ENCODE measurements around the gene GADD45A.
"Not testable (repeated sequence)": the region's sequence is repeated elsewhere in the genome, so short reads cannot be mapped to it uniquely, and the experiment has no call there.

GADD45A gene

DNA sequence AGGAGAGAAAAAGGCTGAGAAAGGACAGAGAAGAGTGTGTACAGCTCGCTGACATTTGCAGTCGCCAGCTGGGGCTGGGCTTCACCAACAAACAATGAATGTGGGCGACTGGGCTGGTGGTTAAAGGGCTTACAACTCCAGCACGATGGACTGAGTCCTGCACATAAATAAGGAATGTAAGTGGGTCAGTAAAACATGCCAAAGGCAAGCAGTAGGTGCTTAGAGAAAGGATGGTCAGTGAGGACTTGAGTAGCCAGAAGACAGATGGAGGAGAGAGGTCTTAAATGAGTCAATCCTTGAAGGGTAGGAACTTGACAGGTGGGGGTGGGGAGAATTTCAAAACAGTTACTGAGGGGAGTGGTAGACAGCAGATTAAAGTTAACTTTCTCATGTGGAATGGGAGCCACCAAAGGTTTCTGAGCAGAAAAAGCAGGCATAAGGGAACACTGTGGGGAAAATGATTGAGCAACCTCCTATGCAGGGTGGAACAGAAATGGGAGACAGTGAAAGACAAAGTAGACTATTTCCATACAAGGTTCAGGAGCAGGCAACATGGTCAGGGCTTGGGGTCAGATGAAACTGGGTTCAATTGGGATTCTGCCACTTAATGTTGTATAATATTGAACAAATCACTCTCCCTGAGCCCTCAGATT is 37.4 kb downstream of the GADD45A start:
- no peak for DNase-seq

DNA sequence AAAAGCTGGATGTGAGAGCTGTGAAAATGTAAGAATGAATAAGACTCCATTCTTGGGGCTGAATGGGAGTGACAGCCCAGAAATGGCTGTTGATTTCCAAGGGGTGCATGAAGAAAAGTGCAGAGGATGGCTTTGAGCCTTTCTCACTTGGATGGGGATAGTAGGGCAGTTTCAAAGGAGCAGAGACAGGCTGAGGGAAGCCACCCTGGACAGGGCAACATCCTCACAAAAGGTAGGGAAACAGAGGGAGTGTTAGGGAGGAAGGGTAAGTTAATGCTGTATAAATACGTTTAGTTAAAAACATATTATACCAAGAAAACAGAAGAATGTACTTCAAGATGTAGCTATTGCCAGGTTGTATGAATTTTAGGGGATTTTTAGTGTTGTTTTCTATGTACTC is 38.1 kb downstream of the GADD45A start:
- no peak for DNase-seq

DNA sequence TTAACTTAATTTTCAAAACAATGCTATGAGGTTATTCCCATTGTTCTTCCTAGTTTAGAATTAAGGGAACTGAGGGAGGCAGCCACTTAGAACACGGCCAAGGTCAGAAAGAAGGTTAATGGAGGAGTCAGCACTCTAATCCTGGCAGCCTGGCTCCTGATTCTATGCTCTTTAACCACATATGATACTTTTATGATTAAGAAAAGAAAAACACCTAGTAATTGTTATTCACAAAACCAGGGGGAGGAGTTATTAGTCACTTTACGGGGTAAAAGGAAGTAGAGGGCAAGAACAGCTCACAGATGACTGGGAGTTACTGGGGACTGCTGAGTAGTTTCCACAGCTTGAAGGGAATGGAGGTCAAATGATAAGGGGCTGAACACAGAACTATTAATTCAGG is 38.6 kb downstream of the GADD45A start:
- no peak for DNase-seq

DNA sequence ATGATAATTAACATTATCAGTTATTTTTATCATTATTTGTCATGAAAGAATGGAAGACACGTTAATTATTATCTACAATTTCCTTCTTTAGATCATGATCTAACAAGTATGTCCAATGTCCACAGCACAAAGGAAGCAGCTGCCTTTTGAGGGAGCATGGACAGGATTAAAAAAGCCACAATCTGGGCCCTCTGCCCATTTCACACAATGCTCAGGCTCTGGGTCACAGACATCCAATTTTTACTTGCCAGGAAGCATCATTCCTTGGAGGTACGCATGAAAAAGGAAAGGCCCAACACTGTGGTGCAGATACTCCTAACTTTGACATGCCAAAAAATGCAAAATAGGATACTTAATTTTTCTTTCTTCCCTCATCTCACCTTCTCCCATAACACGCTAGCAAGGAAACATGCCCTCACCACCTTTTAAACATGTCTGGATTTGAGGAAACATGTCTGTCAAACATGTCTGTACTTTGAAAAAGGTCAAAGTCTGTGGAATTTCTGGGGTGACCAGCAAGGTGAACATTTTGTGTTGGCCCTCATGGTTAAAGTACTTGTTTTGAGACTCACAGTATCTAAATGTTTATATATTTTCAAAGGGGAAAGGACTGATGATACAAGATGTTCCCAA is 40.0 kb downstream of the GADD45A start:
- DNase-seq: no peak

GRCh38 chr1:67726224-67726623 is 41.2 kb downstream of the GADD45A start:
- no peak for DNase-seq

DNA sequence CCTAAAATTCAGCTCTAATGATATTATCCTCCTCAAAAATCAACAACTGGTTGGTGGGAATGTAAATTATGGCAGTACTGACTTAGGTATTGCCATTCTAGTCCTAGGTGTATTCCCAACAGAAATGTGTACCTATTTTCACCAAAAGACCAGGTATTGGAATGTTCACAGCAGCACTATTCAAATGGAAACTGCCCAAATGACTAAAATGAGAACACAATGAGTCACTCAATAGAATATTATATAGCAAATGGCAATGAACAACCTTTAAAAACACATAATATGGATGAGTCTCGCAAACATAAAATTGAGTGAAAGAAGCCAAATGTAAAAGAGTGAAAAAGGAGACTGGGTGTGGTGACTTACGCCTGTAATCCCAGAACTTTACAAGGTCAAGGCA is 44.9 kb downstream of the GADD45A start:
- no peak for DNase-seq

DNA sequence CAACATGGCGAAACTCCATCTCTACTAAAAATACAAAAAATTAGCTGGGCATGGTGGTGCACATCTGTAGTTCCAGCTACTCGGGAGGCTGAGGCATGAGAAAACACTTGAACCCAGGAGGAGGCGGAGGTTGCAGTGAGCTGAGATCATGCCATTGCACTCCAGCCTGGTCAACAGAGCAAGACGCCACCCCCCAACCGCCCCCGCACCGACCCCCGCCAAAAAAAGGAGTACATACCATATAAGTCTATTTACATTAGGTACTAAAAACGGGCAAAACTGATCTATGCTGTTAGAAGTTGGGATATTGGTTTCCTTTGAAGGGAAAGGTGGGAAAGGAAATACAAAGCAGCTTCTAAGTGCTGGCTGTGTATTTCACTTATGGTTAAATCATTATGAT is 45.3 kb downstream of the GADD45A start:
- DNase-seq: not testable (repeated sequence)

DNA sequence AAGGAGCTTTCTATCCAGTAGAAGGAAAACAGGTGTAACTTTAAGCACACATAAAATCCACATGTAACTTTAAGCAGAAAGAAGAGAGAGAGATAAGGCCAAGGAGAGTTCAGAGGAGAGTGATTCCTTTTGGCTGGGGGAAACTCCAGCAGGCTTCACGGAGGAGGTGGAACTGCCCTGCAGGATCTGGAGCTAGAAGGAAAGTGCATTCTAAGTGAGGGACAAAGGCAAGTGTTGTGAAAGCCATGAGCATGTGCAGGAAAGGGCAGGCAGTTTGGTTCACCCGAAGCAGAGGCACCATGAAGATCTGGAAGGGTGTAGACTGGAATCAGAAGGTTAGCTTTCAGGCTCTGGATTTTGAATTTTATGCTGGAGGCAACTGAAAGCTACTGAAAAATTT is 46.3 kb downstream of the GADD45A start:
- no peak for DNase-seq

DNA sequence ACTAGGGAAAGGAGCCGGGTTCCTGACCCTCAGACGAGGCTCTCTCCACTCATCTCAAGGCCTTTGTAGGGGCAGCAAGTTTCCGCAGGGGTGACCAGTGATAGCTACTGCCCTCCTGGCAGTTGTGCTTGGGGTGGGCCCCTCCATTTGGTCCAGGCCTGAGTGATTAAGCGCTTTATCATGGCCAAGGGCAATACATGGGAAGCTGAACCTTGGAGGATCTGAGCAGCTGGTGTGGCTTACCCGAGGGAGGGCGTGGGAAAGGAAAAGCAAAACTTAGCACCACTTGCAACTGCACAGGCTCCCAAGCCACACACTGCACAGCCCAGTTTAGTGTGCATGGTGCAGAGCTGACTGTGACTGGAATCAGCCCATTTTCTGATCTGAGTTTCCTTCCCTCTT is 47.8 kb downstream of the GADD45A start:
- no peak for DNase-seq

- DNase-seq: no peak
Observed at GRCh38 chr1:67733681-67734322, 48.8 kb downstream of the GADD45A start.

DNA sequence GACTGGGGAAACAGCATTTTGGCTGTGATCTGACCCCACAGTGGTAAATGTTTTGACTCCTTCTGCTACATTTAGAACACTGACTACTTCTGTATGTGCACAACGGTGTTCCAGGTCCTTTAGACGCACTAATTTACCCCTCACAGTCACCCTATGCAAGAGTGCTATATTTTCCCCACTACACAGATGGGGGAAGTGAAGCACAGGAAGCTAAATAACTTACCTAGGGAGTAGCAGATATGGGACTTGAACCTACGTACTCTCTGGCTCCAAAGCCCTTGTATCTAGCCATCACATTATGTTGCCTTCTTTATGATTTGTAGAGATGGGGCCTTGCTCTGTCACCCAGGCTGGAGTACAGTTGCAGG is 49.3 kb downstream of the GADD45A start:
- no peak for DNase-seq

DNA sequence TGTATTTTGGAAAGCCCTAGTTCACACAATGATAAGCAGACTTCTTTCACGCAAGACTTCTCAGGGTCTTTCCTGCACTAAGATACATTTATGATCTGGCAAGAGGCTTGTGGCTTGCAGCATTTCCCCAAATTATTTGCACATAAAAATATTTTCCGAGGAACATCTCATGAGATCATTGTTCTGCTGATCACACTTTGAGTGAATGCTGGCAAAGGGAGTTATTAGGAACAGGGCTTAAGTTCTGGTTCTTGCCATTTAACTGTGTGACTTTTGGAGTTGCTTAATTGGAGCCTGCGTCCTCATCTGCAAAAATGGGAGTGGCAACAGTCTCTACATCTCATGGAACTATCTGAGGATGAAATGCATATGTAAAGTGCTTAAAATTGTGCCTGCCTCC is 50.2 kb downstream of the GADD45A start:
- DNase-seq: no peak

DNA sequence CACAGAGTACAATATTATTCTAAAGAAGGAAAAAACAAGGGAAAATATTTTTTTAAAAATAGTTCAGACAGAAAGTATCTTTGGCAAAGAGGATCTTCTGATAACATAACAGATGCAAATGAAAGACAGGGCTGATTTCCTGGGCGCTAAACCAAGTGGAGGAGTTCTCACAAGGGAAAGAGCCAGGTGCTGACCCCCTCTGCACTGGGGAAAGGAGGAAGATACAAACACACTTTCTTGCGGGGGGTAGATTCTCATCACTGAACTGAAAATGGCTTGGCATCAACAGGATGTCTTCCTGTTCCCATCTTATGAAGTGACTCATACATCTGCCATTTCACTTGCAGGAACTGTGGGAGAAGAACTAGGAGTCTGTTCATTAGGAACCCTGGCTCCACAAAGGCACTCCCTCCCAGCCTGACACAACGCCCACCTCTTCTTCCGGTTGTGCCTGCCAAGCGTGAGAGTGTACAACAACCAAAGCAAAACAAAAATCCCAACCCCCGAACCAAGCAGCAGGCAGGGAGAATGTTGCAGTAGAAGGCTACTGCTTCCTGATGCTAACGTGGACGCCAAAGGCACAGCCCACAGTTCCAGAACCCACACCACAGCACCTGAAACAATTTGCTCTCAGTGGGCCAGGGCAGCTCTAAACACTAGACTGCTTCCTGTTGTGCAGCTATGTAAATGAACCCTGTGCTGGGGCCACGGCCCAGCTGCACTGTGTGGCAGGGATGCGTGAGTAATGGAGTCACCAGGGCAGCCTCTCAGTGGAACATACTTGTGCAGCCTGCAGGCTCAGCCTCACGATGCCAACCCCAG is 51.0 kb downstream of the GADD45A start:
- DNase-seq: no peak

GRCh38 chr1:67736750-67737149 is 51.7 kb downstream of the GADD45A start:
- DNase-seq: no peak

- no peak for DNase-seq
Observed at GRCh38 chr1:67737875-67738274, 52.9 kb downstream of the GADD45A start.
